ENCODE results near the gene NELL1. TPM values are rescaled to one million over a fixed set of nuclear protein-coding genes. Genes with fewer than 3 reads are reported as not detected.

The NELL1 gene
- total and polyA plus RNA-seq, 2 experiments from 2014 or later, result 2.1 to 7.7 TPM

DNA sequence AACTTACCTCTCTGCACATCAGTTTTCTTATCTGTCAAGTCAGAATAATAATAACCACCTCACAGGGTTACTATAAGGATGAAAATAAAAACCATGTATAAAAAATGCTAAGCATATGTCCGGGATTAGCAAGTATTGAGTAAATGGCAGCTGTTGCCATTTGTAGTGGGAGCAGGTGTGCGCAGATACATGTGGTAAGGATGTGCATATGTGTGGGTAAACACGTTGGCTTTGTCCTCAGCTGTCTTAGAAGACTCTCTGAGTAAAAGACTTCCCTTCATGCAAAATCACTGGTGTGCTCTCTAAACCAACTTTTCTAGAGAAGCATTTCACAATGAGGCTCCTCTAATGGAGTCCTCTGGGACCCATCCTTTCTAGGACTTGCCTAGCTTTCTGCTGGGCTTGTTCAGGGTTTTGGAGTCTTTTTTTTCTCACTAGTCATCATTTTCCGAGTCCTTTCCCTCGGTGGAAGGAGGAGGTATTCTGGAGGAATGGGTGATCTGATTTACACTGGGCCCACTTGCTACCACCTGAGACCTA lies 62.4 kb downstream of the NELL1 start:
- no peaks in the 10 kb centered on the region for H3K9me3 ChIP-seq (ENCODE audit: low read depth)
- no peaks in the 10 kb centered on the region for H3K36me3 ChIP-seq
- H3K27me3 ChIP-seq, result no peaks in the 10 kb centered on the region
- DNase-seq (ENCODE audit: low read depth in 1 of 2, low spot score in 1 of 2), result no peak
- no peaks in the 10 kb centered on the region for H3K4me1 ChIP-seq (ENCODE audit: low read depth)
- no peak overlapping the region for H3K27ac ChIP-seq
- TF ChIP-seq, protein P1, sequence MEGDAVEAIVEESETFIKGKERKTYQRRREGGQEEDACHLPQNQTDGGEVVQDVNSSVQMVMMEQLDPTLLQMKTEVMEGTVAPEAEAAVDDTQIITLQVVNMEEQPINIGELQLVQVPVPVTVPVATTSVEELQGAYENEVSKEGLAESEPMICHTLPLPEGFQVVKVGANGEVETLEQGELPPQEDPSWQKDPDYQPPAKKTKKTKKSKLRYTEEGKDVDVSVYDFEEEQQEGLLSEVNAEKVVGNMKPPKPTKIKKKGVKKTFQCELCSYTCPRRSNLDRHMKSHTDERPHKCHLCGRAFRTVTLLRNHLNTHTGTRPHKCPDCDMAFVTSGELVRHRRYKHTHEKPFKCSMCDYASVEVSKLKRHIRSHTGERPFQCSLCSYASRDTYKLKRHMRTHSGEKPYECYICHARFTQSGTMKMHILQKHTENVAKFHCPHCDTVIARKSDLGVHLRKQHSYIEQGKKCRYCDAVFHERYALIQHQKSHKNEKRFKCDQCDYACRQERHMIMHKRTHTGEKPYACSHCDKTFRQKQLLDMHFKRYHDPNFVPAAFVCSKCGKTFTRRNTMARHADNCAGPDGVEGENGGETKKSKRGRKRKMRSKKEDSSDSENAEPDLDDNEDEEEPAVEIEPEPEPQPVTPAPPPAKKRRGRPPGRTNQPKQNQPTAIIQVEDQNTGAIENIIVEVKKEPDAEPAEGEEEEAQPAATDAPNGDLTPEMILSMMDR (IDR thresholded peaks at IDR 0.05; ENCODE audit: low read depth, low read length), result no peak
- H3K4me3 ChIP-seq, result no peak overlapping the region

DNA sequence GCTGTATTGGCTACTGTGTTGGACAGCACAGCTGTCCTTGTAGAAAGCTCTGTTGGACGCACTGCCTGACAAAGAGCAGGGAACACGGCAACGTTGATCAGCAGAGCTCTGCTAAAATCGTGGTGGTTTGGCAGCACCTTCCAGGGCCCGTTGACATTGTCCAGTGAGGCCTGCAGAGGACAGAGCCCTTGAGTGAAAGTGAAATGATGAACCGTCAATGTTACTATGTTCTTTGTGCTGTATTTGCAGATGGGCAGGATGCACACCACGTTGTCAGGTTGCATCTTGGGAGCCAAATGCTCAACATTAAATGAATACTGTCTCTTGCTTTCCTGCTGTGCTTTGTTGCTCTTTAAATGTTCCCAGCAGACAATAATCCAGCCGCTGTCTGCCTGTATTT lies 69.7 kb downstream of the NELL1 start:
- TF ChIP-seq, protein P1 (IDR thresholded peaks at IDR 0.05; ENCODE audit: low read depth, low read length), result no peak
- Histone ChIP-seq H3K4me1 (ENCODE audit: low read depth) (no peaks in the 10 kb centered on the region), H3K27me3 (no peaks in the 10 kb centered on the region), H3K9me3 (ENCODE audit: low read depth) (no peaks in the 10 kb centered on the region), H3K4me3 (no peak overlapping the region), H3K27ac (no peak overlapping the region), H3K36me3 (no peaks in the 10 kb centered on the region)
- peak in 1 of 2 donors; percentile 14 for DNase-seq (ENCODE audit: low read depth in 1 of 2, low spot score in 1 of 2)

DNA sequence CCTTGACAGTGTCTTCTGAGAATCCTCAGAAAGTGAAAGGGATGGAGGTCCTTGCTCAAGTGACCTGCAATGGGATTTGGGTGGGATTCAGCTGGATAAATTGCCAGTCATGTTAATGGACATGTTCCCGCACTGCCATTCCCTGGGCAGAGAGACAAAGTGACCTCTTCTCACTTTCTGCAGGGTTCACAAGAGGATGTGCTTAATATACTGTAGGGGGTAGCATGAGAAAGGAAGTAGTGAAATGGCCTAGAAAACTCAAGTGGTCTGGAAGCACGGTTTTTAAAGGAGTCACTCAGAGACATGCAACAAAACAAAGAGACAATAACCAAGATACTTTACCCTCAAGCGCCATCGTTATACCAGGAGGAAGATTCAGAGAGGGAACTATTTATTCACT lies 70.2 kb downstream of the NELL1 start:
- TF ChIP-seq, protein P1 (IDR thresholded peaks at IDR 0.05; ENCODE audit: low read depth, low read length), result no peak
- Histone ChIP-seq H3K4me1 (ENCODE audit: low read depth) (no peaks in the 10 kb centered on the region), H3K36me3 (no peaks in the 10 kb centered on the region), H3K27me3 (no peaks in the 10 kb centered on the region), H3K9me3 (ENCODE audit: low read depth) (no peaks in the 10 kb centered on the region), H3K4me3 (no peak overlapping the region), H3K27ac (no peak overlapping the region)
- no peak for DNase-seq (ENCODE audit: low read depth in 1 of 2, low spot score in 1 of 2)

DNA sequence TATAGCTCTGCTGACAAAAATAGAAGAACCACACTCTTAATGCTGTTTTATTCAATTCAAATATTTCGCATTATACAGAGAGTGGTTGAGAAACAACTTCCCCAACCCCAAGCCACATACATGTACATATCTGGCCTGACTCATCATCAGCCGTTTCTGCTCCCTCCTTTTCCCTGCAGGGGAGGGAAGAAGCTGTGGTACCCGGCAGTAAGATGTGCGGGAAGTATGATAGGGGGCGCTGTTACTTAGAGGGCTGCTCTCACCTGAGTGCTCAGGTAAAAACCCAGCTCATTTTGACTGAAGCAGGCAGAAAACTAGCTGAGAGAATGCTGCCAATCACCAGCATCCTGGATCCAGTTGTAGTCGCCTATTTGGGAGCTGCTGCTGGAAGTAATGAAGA lies 85.5 kb downstream of the NELL1 start:
- no peak for DNase-seq (ENCODE audit: low read depth in 1 of 2, low spot score in 1 of 2)
- Histone ChIP-seq H3K27ac (no peak overlapping the region), H3K27me3 (no peaks in the 10 kb centered on the region), H3K9me3 (ENCODE audit: low read depth) (no peaks in the 10 kb centered on the region), H3K4me1 (ENCODE audit: low read depth) (no peaks in the 10 kb centered on the region), H3K4me3 (no peak overlapping the region), H3K36me3 (no peaks in the 10 kb centered on the region)
- TF ChIP-seq, protein P1 (IDR thresholded peaks at IDR 0.05; ENCODE audit: low read depth, low read length), result no peak

DNA sequence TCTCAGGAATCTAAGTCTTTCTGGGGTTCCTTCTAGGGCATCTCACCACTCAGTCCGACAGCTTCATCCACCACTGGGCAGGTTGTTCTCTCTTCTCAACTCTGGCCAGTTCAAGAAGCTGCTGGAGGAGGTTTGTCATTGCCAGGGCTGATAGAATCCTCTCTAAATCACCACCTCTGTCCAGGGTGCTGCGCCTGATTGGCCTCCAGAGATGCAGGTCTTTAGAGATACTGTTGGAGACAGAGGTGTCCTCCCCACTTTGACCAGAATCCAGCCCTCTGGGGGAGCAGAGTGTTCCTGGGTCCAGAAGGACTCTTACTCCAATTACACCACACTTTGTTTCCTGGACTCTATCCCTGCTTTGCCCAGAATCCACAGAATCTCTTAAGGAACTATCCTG lies 90.2 kb downstream of the NELL1 start:
- H3K4me1 ChIP-seq (ENCODE audit: low read depth), result no peaks in the 10 kb centered on the region
- TF ChIP-seq, protein P1 (IDR thresholded peaks at IDR 0.05; ENCODE audit: low read depth, low read length), result no peak

DNA sequence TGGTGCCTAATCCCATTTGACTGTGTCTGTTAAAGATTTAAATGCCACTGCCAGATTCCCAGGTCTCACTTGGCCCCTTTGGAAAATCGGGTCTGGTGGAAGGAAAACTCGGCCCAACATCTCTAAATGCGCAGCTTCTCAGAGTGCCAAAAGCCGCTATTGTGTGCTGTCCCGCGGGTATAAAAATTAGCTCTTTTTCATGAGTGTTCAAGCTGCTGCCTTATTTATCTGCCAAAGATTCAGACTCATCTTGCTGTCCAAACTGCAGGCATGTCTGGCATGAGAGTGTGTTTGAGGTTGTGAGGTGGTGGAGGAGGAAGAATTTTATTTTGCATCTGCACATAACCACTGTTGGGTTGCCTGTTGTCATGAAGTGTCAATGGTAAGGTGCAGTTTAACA lies 91.4 kb downstream of the NELL1 start:
- Histone ChIP-seq H3K4me1 (ENCODE audit: low read depth) (no peaks in the 10 kb centered on the region), H3K9me3 (ENCODE audit: low read depth) (no peaks in the 10 kb centered on the region), H3K27ac (no peak overlapping the region), H3K4me3 (no peak overlapping the region), H3K36me3 (no peaks in the 10 kb centered on the region), H3K27me3 (no peaks in the 10 kb centered on the region)
- TF ChIP-seq, protein P1 (IDR thresholded peaks at IDR 0.05; ENCODE audit: low read depth, low read length), result no peak
- DNase-seq (ENCODE audit: low read depth in 1 of 2, low spot score in 1 of 2), result no peak

More for the DNA sequence above, 90.2 kb downstream of the NELL1 start:
- DNase-seq (ENCODE audit: low read depth in 1 of 2, low spot score in 1 of 2), result no peak
- Histone ChIP-seq H3K36me3 (no peaks in the 10 kb centered on the region), H3K4me3 (no peak overlapping the region), H3K9me3 (ENCODE audit: low read depth) (no peaks in the 10 kb centered on the region), H3K27ac (no peak overlapping the region), H3K27me3 (no peaks in the 10 kb centered on the region)

All from cardiac muscle cell (in vitro differentiated cells and primary cell).